ENCODE measurements around the gene MYH11. TPM values are rescaled to one million over a fixed set of nuclear protein-coding genes. Genes with fewer than 3 reads are reported as not detected.
A peak's percentile ranks its signal among the peaks of the same experiment; 100 is the strongest.

MYH11 gene
- total and polyA plus RNA-seq, 2 donors = 1.1 to 26.6 TPM

GRCh38 chr16:15897121-15897780 lies 40.4 kb upstream of the MYH11 start:
- no peak overlapping the region for H3K4me3 ChIP-seq (ENCODE audit: low read length in 2 of 2)
- no peak overlapping the region for H3K27ac ChIP-seq (ENCODE audit: low read depth in 1 of 2, low read length in 1 of 2)
- no peak for DNase-seq (ENCODE audit: low read depth in 6 of 9, low spot score in 9 of 9)
- no peaks in the 10 kb centered on the region for H3K27me3 ChIP-seq (ENCODE audit: control insufficient read depth in 2 of 2, insufficient read depth in 1 of 2, low read length in 1 of 2)
- no peaks in the 10 kb centered on the region for H3K36me3 ChIP-seq (ENCODE audit: control insufficient read depth in 2 of 2, insufficient read depth in 2 of 2, low read length in 1 of 2)
- H3K4me1 ChIP-seq (ENCODE audit: control insufficient read depth in 2 of 2, insufficient read depth in 2 of 2, low read length in 2 of 2) = peaks cover 0 to 6% of the 10 kb centered on the region in 2 donors
- 95% methylated on average over 8 of the region's 8 CpGs for WGBS
- no peaks in the 10 kb centered on the region for H3K9me3 ChIP-seq (ENCODE audit: control insufficient read depth in 2 of 2, insufficient read depth in 1 of 2, low read length in 1 of 2)

GRCh38 chr16:15894571-15895374 lies 37.9 kb upstream of the MYH11 start:
- Histone ChIP-seq H3K27me3 (ENCODE audit: control insufficient read depth in 2 of 2, insufficient read depth in 1 of 2, low read length in 1 of 2) (no peaks in the 10 kb centered on the region), H3K9me3 (ENCODE audit: control insufficient read depth in 2 of 2, insufficient read depth in 1 of 2, low read length in 1 of 2) (no peaks in the 10 kb centered on the region)

GRCh38 chr16:15891508-15891907 lies 34.7 kb upstream of the MYH11 start:
- Histone ChIP-seq H3K9me3 (ENCODE audit: control insufficient read depth in 2 of 2, insufficient read depth in 1 of 2, low read length in 1 of 2) (no peaks in the 10 kb centered on the region), H3K27ac (ENCODE audit: low read depth in 1 of 2, low read length in 1 of 2) (no peak overlapping the region), H3K4me3 (ENCODE audit: low read length in 2 of 2) (no peak overlapping the region), H3K27me3 (ENCODE audit: control insufficient read depth in 2 of 2, insufficient read depth in 1 of 2, low read length in 1 of 2) (peaks cover 0 to 2% of the 10 kb centered on the region in 2 donors), H3K4me1 (ENCODE audit: control insufficient read depth in 2 of 2, insufficient read depth in 2 of 2, low read length in 2 of 2) (peaks cover 13% of the 10 kb centered on the region in 2 donors), H3K36me3 (ENCODE audit: control insufficient read depth in 2 of 2, insufficient read depth in 2 of 2, low read length in 1 of 2) (no peaks in the 10 kb centered on the region)
- DNase-seq (ENCODE audit: low read depth in 6 of 9, low spot score in 9 of 9) = no peak
- WGBS = 99% methylated on average over 3 of the region's 3 CpGs

More at GRCh38 chr16:15894571-15895374, 37.9 kb upstream of the MYH11 start:
- WGBS = 97% methylated on average over 7 of the region's 7 CpGs
- Histone ChIP-seq H3K27ac (ENCODE audit: low read depth in 1 of 2, low read length in 1 of 2) (no peak overlapping the region), H3K36me3 (ENCODE audit: control insufficient read depth in 2 of 2, insufficient read depth in 2 of 2, low read length in 1 of 2) (no peaks in the 10 kb centered on the region), H3K4me1 (ENCODE audit: control insufficient read depth in 2 of 2, insufficient read depth in 2 of 2, low read length in 2 of 2) (peaks cover 0 to 6% of the 10 kb centered on the region in 2 donors), H3K4me3 (ENCODE audit: low read length in 2 of 2) (no peak overlapping the region)
- no peak for DNase-seq (ENCODE audit: low read depth in 6 of 9, low spot score in 9 of 9)

GRCh38 chr16:15888072-15888976 lies 31.5 kb upstream of the MYH11 start, which contains the start of gene CEP20:
Gene CEP20 (minus strand): TSS chr16:15888603. CDS start chr16:15888585, 18 bp downstream.
- H3K4me1 ChIP-seq (ENCODE audit: control insufficient read depth in 2 of 2, insufficient read depth in 2 of 2, low read length in 2 of 2) = peaks cover 13% of the 10 kb centered on the region in 2 donors

GRCh38 chr16:15887283-15887682 lies 30.5 kb upstream of the MYH11 start:
- H3K9me3 ChIP-seq (ENCODE audit: control insufficient read depth in 2 of 2, insufficient read depth in 1 of 2, low read length in 1 of 2) = no peaks in the 10 kb centered on the region
- H3K36me3 ChIP-seq (ENCODE audit: control insufficient read depth in 2 of 2, insufficient read depth in 2 of 2, low read length in 1 of 2) = peaks cover 5 to 10% of the 10 kb centered on the region in 2 donors
- 96% methylated on average over 4 of the region's 4 CpGs for WGBS
- H3K4me3 ChIP-seq (ENCODE audit: low read length in 2 of 2) = peak overlapping the region; percentile 73 to 99
- no peak overlapping the region for H3K27ac ChIP-seq (ENCODE audit: low read depth in 1 of 2, low read length in 1 of 2)
- H3K4me1 ChIP-seq (ENCODE audit: control insufficient read depth in 2 of 2, insufficient read depth in 2 of 2, low read length in 2 of 2) = peaks cover 13% of the 10 kb centered on the region in 2 donors
- no peak for DNase-seq (ENCODE audit: low read depth in 6 of 9, low spot score in 9 of 9)
- H3K27me3 ChIP-seq (ENCODE audit: control insufficient read depth in 2 of 2, insufficient read depth in 1 of 2, low read length in 1 of 2) = peaks cover 0 to 2% of the 10 kb centered on the region in 2 donors

More at GRCh38 chr16:15888072-15888976, 31.5 kb upstream of the MYH11 start, which contains the start of gene CEP20:
- H3K9me3 ChIP-seq (ENCODE audit: control insufficient read depth in 2 of 2, insufficient read depth in 1 of 2, low read length in 1 of 2) = no peaks in the 10 kb centered on the region
- WGBS = under 1% methylated on average over 41 of the region's 41 CpGs
- H3K4me3 ChIP-seq (ENCODE audit: low read length in 2 of 2) = peak within 1 kb of the TSS; percentile 73 to 99
- H3K27me3 ChIP-seq (ENCODE audit: control insufficient read depth in 2 of 2, insufficient read depth in 1 of 2, low read length in 1 of 2) = peaks cover 0 to 2% of the 10 kb centered on the region in 2 donors
- DNase-seq (ENCODE audit: low read depth in 6 of 9, low spot score in 9 of 9) = peak; percentile 98 to 100 (median 99)
- peak within 1 kb of the TSS; percentile 87 to 89 for H3K27ac ChIP-seq (ENCODE audit: low read depth in 1 of 2, low read length in 1 of 2)
- H3K36me3 ChIP-seq (ENCODE audit: control insufficient read depth in 2 of 2, insufficient read depth in 2 of 2, low read length in 1 of 2) = peaks cover 1 to 3% of the 10 kb centered on the region in 2 donors

GRCh38 chr16:15886078-15886477 lies 29.2 kb upstream of the MYH11 start:
- H3K4me3 ChIP-seq (ENCODE audit: low read length in 2 of 2) = no peak overlapping the region
- H3K36me3 ChIP-seq (ENCODE audit: control insufficient read depth in 2 of 2, insufficient read depth in 2 of 2, low read length in 1 of 2) = peaks cover 11 to 20% of the 10 kb centered on the region in 2 donors
- H3K9me3 ChIP-seq (ENCODE audit: control insufficient read depth in 2 of 2, insufficient read depth in 1 of 2, low read length in 1 of 2) = no peaks in the 10 kb centered on the region
- DNase-seq (ENCODE audit: low read depth in 6 of 9, low spot score in 9 of 9) = no peak
- peaks cover 13% of the 10 kb centered on the region in 2 donors for H3K4me1 ChIP-seq (ENCODE audit: control insufficient read depth in 2 of 2, insufficient read depth in 2 of 2, low read length in 2 of 2)
- peaks cover 0 to 2% of the 10 kb centered on the region in 2 donors for H3K27me3 ChIP-seq (ENCODE audit: control insufficient read depth in 2 of 2, insufficient read depth in 1 of 2, low read length in 1 of 2)
- no peak overlapping the region for H3K27ac ChIP-seq (ENCODE audit: low read depth in 1 of 2, low read length in 1 of 2)
- 94% methylated on average over 1 of the region's 1 CpG for WGBS

GRCh38 chr16:15885560-15886001 lies 28.8 kb upstream of the MYH11 start:
- no peak overlapping the region for H3K4me3 ChIP-seq (ENCODE audit: low read length in 2 of 2)
- no peak overlapping the region for H3K27ac ChIP-seq (ENCODE audit: low read depth in 1 of 2, low read length in 1 of 2)
- H3K9me3 ChIP-seq (ENCODE audit: control insufficient read depth in 2 of 2, insufficient read depth in 1 of 2, low read length in 1 of 2) = no peaks in the 10 kb centered on the region
- H3K4me1 ChIP-seq (ENCODE audit: control insufficient read depth in 2 of 2, insufficient read depth in 2 of 2, low read length in 2 of 2) = peaks cover 13% of the 10 kb centered on the region in 2 donors
- peaks cover 0 to 2% of the 10 kb centered on the region in 2 donors for H3K27me3 ChIP-seq (ENCODE audit: control insufficient read depth in 2 of 2, insufficient read depth in 1 of 2, low read length in 1 of 2)
- peaks cover 11 to 20% of the 10 kb centered on the region in 2 donors for H3K36me3 ChIP-seq (ENCODE audit: control insufficient read depth in 2 of 2, insufficient read depth in 2 of 2, low read length in 1 of 2)
- no peak for DNase-seq (ENCODE audit: low read depth in 6 of 9, low spot score in 9 of 9)
- 95% methylated on average over 5 of the region's 5 CpGs for WGBS

- WGBS = 98% methylated on average over 3 of the region's 3 CpGs
- no peaks in the 10 kb centered on the region for H3K27me3 ChIP-seq (ENCODE audit: control insufficient read depth in 2 of 2, insufficient read depth in 1 of 2, low read length in 1 of 2)
- H3K27ac ChIP-seq (ENCODE audit: low read depth in 1 of 2, low read length in 1 of 2) = no peak overlapping the region
- H3K36me3 ChIP-seq (ENCODE audit: control insufficient read depth in 2 of 2, insufficient read depth in 2 of 2, low read length in 1 of 2) = peaks cover 20 to 37% of the 10 kb centered on the region in 2 donors
- peaks cover 4 to 5% of the 10 kb centered on the region in 2 donors for H3K4me1 ChIP-seq (ENCODE audit: control insufficient read depth in 2 of 2, insufficient read depth in 2 of 2, low read length in 2 of 2)
- no peaks in the 10 kb centered on the region for H3K9me3 ChIP-seq (ENCODE audit: control insufficient read depth in 2 of 2, insufficient read depth in 1 of 2, low read length in 1 of 2)
- H3K4me3 ChIP-seq (ENCODE audit: low read length in 2 of 2) = no peak overlapping the region
- no peak for DNase-seq (ENCODE audit: low read depth in 6 of 9, low spot score in 9 of 9)
Observed at GRCh38 chr16:15882563-15882962, 25.7 kb upstream of the MYH11 start.

All from thymus (tissue), 11 donors.